H1 (cell line): ENCODE measurements around the gene DPYD. TPM values are rescaled to one million over a fixed set of nuclear protein-coding genes. Genes with fewer than 3 reads are reported as not detected.

Experiments used
- BACH1 ChIP-seq: IDR thresholded peaks from 2 replicates; pipeline ENCODE4 v1.6.1; 2012; ENCODE audit warnings: low read length, improper control_type of control experiment
- CBX5 ChIP-seq: fragments of 300-800, 300-1000 bp; sonication (generic); IDR thresholded peaks from 2 replicates; pipeline ENCODE4 v1.7.1; 2016; ENCODE audit warnings: antibody characterized with exemption, low read length, low read depth
- TBP ChIP-seq: IDR thresholded peaks from 2 replicates; pipeline ENCODE4 v1.6.1; 2011; ENCODE audit warnings: low read depth, low read length, improper control_type of control experiment
- ZNF274 ChIP-seq: IDR thresholded peaks from 2 replicates; pipeline ENCODE4 v1.7.0; 2012; ENCODE audit warnings: low read length, borderline replicate concordance; ENCODE audit errors: extremely low read depth
- polyA plus RNA-seq, 7 experiments: library from polyadenylated mRNA; depleted of rRNA in 3 of 7; stranded (reverse) in 5 of 7; unstranded in 2 of 7; fragments of >200 nt in 5 of 7; fragments of 200-250 nt in 2 of 7; gene quantifications; 1 replicate in 5 of 7; 2 replicates in 1 of 7; 4 replicates in 1 of 7; pipeline versions ENCODE4 v1.2.1 to v1.2.3, GENCODE V29; 2011 to 2013; ENCODE audit warnings: missing spikeins in 2 of 7, mixed read lengths in 2 of 7
- total RNA-seq: library from RNA; stranded (reverse); fragmentation: NEBNext Ultra II Directional; extraction: Animal tissue kit (Norgen Biotek cat#: 25700); gene quantifications from 2 replicates; pipeline ENCODE4 v1.2.1, GENCODE V29; 2021

Gene DPYD
- total and polyA plus RNA-seq, 2 of the 8 experiments (the other 6 are each of a cell fraction or from before 2014, with no cell fraction given) = 0.29 to 0.73 TPM

DNA sequence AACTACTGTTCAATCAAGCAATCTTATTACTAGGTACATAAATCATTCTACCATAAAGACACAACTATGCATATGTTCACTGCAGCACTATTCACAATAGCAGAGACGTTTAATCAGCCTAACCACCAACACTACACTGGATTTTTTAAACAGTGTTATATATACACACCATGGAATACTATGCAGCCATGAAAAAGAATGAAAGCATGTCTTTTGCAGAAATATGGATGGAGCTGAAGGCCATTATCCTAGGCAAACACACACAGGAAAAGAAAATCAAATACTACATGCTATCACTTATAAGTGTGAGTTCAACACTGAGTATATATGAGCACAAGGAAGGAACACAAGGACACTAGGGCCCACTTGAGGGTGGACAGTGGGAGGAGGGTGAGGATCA lies 159.2 kb downstream of the DPYD start (continued):
- no peak for TF ChIP-seq BACH1
- TF ChIP-seq TBP = no peak
- TF ChIP-seq CBX5 = no peak
- TF ChIP-seq ZNF274 = no peak
